Measurements from ENCODE around the gene HBP1.

Gene HBP1

DNA sequence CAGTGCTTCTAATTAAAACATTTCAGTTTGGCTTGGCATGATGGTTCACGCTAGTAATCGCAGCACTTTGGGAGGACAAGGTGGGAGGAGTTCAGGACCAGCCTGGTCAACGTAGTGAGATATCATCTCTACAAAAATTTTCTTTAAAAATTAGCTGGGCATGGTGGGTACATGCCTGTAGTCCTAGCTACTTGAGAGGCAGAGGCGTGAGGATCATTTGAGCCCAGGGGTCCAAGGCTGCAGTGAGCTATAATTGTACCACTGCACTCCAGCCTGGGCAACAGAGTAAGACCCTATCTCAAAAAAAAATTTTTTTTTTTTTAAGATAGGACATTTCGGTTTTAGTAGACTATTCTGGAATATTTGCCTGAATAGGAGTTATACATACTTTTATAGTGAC lies 12.4 kb downstream of the HBP1 start:
- H3K9me3 Mint-ChIP-seq: no peaks in the 10 kb centered on the region
- no peaks in the 10 kb centered on the region for H3K4me1 Mint-ChIP-seq (ENCODE audit: low read depth)
- no peak overlapping the region for H3K4me3 Mint-ChIP-seq
- H3K36me3 Mint-ChIP-seq (ENCODE audit: low read depth): peaks cover 50% of the 10 kb centered on the region
- intact Hi-C loops (cut with micrococcal nuclease): no loop called here
- H3K27me3 Mint-ChIP-seq: no peaks in the 10 kb centered on the region
- no peak overlapping the region for H3K27ac Mint-ChIP-seq

DNA sequence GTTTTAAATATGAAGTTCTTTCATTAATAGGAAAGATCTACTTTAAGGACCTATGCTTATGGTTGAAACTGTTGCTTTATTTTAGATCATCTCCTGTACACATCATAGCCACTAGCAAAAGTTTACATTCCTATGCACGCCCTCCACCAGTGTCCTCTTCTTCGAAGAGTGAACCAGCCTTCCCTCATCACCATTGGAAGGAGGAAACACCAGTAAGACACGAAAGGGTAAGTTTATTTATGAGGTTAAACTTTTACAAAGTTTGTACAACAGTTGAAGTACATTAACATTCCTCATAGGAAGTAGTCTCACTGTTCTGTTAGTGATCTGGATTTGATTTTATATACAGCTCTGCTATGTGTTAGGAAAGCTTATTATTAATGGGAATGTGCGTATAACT lies 16.9 kb downstream of the HBP1 start:
- Mint-ChIP-seq H3K4me1 (ENCODE audit: low read depth) (no peaks in the 10 kb centered on the region), H3K27me3 (no peaks in the 10 kb centered on the region), H3K4me3 (no peak overlapping the region), H3K9me3 (no peaks in the 10 kb centered on the region), H3K27ac (no peak overlapping the region), H3K36me3 (ENCODE audit: low read depth) (peaks cover 87% of the 10 kb centered on the region)
- intact Hi-C loops (cut with micrococcal nuclease): no loop called here

DNA sequence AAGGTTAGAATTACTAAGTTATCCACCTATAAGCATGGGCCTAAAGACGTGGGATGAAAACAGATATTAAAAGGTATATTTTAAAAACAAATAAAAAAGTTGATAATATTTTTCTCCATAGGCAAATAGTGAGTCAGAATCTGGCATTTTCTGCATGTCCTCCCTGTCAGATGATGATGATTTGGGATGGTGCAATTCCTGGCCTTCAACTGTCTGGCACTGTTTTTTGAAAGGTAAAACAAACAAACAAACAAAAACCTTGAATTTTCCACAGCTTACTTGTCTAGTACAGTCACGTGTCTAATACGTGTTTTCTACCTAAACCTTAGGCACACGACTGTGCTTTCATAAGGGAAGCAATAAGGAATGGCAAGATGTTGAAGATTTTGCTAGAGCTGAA lies 17.4 kb downstream of the HBP1 start:
- Mint-ChIP-seq H3K4me3 (no peak overlapping the region), H3K27me3 (no peaks in the 10 kb centered on the region), H3K9me3 (no peaks in the 10 kb centered on the region), H3K4me1 (ENCODE audit: low read depth) (no peaks in the 10 kb centered on the region), H3K27ac (no peak overlapping the region), H3K36me3 (ENCODE audit: low read depth) (peaks cover 83% of the 10 kb centered on the region)
- intact Hi-C loops (cut with micrococcal nuclease): no loop called here

DNA sequence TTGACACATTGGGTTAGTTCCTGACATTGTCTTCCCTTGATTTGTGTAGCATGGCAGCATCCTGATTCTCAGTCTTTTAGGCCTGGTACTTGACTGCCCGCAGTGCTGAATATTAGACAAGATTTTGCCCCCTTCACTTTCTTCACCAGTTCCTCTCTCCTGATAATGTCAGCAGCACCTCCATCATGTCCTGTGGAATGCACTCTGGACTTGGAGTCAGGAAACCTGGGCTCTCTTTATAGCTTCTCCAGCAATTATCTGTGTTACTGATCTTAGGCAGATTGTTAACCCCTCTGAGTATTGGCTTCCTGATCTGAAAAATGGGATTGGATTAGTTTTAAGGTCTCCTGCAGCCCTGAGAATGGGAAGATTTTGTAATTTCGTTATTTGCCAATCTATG lies 19.0 kb downstream of the HBP1 start:
- H3K4me1 Mint-ChIP-seq (ENCODE audit: low read depth): no peaks in the 10 kb centered on the region
- H3K27ac Mint-ChIP-seq: no peak overlapping the region
- intact Hi-C loops (cut with micrococcal nuclease): no loop called here
- H3K27me3 Mint-ChIP-seq: no peaks in the 10 kb centered on the region
- H3K9me3 Mint-ChIP-seq: no peaks in the 10 kb centered on the region
- peaks cover 84% of the 10 kb centered on the region for H3K36me3 Mint-ChIP-seq (ENCODE audit: low read depth)
- H3K4me3 Mint-ChIP-seq: no peak overlapping the region

DNA sequence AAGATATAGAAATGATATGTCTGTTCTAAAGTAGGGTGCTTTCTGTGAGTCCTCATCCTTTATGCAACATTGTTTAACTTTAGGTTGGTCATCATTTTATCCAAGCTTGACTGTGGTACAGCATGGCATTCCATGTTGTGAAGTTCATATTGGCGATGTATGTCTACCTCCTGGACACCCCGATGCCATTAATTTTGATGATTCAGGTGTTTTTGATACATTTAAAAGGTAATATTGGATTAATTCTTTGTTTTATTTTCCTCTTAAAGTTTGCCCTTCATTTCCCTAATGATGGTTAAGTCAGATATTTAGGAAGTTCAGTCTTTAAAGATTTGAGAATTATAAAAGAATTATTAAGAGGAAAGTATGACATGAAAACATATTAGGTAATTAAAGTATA lies 21.3 kb downstream of the HBP1 start:
- Mint-ChIP-seq H3K4me3 (no peak overlapping the region), H3K27ac (no peak overlapping the region), H3K27me3 (no peaks in the 10 kb centered on the region), H3K9me3 (no peaks in the 10 kb centered on the region), H3K36me3 (ENCODE audit: low read depth) (peaks cover 88% of the 10 kb centered on the region), H3K4me1 (ENCODE audit: low read depth) (no peaks in the 10 kb centered on the region)
- intact Hi-C loops (cut with micrococcal nuclease): no loop called here

DNA sequence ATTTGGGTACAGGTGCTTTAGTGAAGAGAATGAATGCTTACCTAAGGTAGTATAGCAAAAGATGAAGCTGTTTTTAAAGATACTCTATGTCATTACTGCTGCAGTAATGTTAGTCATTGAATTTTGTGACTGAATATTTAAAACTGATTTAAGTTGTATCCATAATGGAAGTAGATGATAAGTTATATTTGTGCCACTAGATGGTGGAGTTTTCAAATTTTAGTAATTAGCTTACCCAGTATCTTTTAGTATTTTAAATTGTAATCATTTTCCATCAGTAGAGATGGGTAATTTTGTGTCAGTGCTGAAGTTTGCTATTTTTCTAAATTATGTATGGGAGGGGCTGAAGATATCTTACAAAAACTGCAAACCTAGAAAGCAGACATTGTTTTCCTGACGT lies 25.2 kb downstream of the HBP1 start:
- no peaks in the 10 kb centered on the region for H3K27me3 Mint-ChIP-seq
- H3K4me1 Mint-ChIP-seq (ENCODE audit: low read depth): no peaks in the 10 kb centered on the region
- no peak overlapping the region for H3K4me3 Mint-ChIP-seq
- intact Hi-C loops (cut with micrococcal nuclease): no loop called here
- peaks cover 88% of the 10 kb centered on the region for H3K36me3 Mint-ChIP-seq (ENCODE audit: low read depth)
- H3K27ac Mint-ChIP-seq: no peak overlapping the region
- no peaks in the 10 kb centered on the region for H3K9me3 Mint-ChIP-seq

DNA sequence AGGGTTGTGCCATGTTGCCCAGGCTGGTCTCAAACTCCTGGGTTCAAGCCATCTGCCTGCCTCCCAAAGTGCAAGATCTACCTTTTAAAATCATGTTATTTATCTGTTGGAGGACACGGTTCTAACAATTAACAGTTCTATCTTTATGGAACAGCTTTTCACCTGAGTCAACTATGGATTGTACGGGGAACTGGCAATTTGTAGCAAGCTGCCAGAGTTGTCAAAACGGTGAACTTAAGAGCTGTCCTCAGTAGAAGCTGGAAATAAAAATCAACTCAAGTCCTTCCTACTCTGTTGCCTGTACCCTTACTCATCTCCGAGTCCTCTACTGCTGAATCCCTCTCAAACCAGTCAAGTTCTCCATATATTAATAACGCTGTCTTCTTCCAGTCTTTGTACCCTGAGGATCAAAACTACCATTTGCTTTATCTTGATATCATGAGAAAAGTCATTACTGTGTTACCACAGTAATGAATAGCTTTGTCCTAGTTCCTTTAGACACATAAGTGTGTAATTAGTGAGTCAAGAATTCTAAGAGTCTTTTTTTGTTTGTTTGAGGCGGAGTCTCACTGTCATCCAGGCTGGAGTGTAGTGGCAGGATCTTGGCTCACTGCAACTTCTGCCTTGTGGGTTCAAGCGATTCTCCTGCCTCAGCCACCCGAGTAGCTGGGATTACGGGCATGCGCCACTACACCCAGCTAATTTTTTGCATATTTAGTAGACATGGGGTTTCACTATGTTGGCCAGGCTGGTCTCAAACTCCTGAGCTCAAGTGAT lies 28.2 kb downstream of the HBP1 start:
- Mint-ChIP-seq H3K27me3 (no peaks in the 10 kb centered on the region), H3K27ac (no peak overlapping the region), H3K4me3 (no peak overlapping the region), H3K9me3 (no peaks in the 10 kb centered on the region), H3K36me3 (ENCODE audit: low read depth) (peaks cover 94% of the 10 kb centered on the region), H3K4me1 (ENCODE audit: low read depth) (no peaks in the 10 kb centered on the region)
- intact Hi-C loops (cut with micrococcal nuclease): no loop called here

DNA sequence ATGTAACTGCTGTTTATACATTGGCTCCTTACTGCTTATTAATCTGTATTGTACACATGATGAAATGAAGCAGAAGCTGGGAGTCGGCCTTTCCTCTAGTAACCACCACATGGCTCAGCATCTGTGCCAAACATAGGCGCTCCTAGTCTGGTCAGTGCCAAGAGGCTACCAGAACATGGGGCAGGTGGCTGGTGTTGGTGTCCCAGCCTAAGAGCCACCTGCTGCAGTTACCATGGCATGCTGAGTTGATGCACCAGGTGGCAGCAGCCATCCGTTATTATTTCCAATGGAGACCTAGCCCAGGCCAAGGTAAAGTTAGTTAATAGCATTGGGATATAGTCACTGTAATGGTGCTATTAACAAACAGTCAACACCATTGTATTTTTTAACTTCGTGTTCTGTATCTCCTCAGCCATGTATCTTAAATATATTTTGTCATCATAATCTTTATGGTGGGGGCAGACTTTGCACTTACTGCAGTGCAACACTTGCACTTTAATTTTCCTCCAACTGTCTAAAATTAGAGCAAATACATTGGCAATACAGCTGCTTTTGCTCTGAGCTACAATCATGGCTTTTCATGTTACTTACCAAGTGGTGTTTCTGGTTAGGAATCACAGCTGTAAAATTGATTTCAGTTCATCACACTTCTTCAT lies 33.1 kb downstream of the HBP1 start:
- intact Hi-C loops (cut with micrococcal nuclease): no loop called here
- H3K27me3 Mint-ChIP-seq: no peaks in the 10 kb centered on the region
- H3K4me3 Mint-ChIP-seq: no peak overlapping the region
- peaks cover 100% of the 10 kb centered on the region for H3K36me3 Mint-ChIP-seq (ENCODE audit: low read depth)
- H3K4me1 Mint-ChIP-seq (ENCODE audit: low read depth): no peaks in the 10 kb centered on the region
- no peak overlapping the region for H3K27ac Mint-ChIP-seq
- H3K9me3 Mint-ChIP-seq: no peaks in the 10 kb centered on the region

DNA sequence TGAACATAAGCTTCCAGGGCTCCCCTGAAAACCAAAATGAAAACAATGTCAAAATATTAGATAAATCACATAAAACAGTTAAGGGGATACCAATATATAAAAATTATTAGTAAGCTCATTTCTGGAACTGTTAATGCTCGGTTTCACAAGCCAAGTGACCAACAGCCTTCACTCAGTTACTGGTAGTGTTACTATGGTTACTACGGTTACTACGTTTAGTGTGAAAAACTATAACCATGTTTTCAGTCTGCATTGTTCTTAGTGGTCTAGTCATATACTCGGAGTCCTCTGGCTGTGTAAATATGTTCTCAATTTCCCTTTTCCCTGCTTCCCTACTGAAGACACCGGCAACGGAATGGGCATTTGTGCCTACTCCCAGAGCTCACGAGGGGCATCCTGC lies 34.8 kb downstream of the HBP1 start:
- Mint-ChIP-seq H3K4me3 (no peak overlapping the region), H3K27ac (no peak overlapping the region), H3K27me3 (no peaks in the 10 kb centered on the region), H3K4me1 (ENCODE audit: low read depth) (no peaks in the 10 kb centered on the region), H3K36me3 (ENCODE audit: low read depth) (peaks cover 98% of the 10 kb centered on the region), H3K9me3 (no peaks in the 10 kb centered on the region)
- intact Hi-C loops (cut with micrococcal nuclease): no loop called here

DNA sequence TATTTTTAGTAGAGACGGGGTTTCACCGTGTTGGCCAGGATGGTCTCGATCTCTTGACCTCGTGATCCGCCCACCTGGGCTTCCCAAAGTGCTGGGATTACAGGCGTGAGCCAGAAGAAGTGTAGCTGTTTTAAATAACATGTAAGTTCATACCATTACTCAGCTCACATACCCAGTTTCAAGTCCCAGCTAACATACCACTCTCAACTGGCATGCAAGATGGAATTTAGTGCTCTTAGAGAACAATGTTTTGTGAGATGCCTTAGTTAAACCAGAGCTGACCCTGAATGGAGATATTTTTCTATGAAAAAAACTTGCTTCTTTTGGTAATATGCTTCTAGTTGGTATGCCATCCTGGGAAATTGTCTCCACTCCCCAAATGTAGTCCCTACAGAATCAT lies 37.3 kb downstream of the HBP1 start:
- Mint-ChIP-seq H3K4me3 (no peak overlapping the region), H3K4me1 (ENCODE audit: low read depth) (no peaks in the 10 kb centered on the region), H3K9me3 (no peaks in the 10 kb centered on the region), H3K27ac (no peak overlapping the region), H3K27me3 (no peaks in the 10 kb centered on the region), H3K36me3 (ENCODE audit: low read depth) (peaks cover 97% of the 10 kb centered on the region)
- intact Hi-C loops (cut with micrococcal nuclease): no loop called here

DNA sequence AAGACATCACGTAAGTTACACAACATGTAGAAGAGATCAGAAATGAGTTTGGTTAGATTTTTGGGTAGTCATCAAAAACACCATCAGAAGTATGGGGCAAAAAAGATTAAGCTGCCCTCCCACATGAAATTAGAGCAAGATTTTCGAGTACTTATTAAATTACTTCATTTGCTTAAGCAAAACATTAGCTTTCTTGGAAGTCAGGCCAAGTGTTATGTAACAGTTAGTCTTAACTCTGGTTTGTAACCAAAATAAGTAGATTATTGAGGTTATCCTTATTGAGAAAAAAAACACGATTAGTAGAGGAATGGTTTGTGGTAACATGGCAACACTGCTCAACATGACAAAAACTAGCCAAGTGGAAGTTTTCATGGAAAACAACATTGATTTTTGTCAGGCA lies 37.9 kb downstream of the HBP1 start:
- Mint-ChIP-seq H3K4me1 (ENCODE audit: low read depth) (no peaks in the 10 kb centered on the region), H3K9me3 (no peaks in the 10 kb centered on the region), H3K27me3 (no peaks in the 10 kb centered on the region), H3K4me3 (no peak overlapping the region), H3K36me3 (ENCODE audit: low read depth) (peaks cover 96% of the 10 kb centered on the region), H3K27ac (no peak overlapping the region)
- intact Hi-C loops (cut with micrococcal nuclease): no loop called here

DNA sequence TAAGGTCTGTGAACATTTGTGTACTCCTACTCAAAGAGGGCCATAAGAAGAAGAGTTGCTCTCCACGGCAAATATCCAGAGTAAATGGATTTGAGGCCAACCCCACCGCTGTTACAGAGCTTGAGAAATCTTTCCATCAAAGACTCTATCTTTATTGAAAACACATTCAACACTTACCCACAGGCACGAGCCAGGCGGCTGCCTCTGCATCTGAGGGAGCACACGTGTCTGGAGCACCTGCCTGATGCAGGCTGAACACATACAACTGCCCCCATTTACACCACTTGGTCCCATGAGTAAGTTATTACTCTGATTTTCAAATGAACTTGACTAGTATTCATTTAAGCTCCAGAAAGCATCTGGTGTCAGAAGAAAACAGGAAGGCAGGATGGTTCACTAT lies 38.7 kb downstream of the HBP1 start:
- no peaks in the 10 kb centered on the region for H3K9me3 Mint-ChIP-seq
- intact Hi-C loops (cut with micrococcal nuclease): no loop called here
- H3K36me3 Mint-ChIP-seq (ENCODE audit: low read depth): peaks cover 88% of the 10 kb centered on the region
- H3K27ac Mint-ChIP-seq: no peak overlapping the region
- H3K4me1 Mint-ChIP-seq (ENCODE audit: low read depth): peaks cover under 1% of the 10 kb centered on the region
- no peaks in the 10 kb centered on the region for H3K27me3 Mint-ChIP-seq
- H3K4me3 Mint-ChIP-seq: no peak overlapping the region

DNA sequence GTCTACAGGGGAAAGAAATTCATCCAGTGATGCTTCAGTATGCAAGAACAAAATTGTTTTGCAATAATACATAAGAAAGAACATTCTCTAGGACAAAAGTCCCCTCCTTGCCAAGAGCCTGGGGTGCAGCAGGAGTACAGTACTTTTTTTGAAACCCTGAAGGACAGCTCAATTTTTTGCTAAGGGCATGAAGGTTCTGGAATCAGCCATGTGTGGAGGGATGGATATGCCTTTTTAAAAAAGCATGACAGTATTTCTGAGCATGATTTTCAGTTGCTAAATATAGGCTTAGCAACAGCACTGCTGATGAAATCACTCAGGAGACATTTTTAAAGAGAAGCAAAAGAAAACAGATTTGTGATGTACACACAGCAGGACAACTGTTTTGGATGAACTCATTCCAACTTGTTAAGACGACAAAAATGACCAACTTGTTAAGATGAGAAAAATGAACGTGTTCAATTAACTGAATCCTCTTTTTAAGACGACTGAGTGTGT lies 39.3 kb downstream of the HBP1 start:
- Mint-ChIP-seq H3K9me3 (no peaks in the 10 kb centered on the region), H3K27me3 (no peaks in the 10 kb centered on the region), H3K36me3 (ENCODE audit: low read depth) (peaks cover 82% of the 10 kb centered on the region), H3K4me3 (no peak overlapping the region), H3K4me1 (ENCODE audit: low read depth) (peaks cover 7% of the 10 kb centered on the region), H3K27ac (no peak overlapping the region)
- intact Hi-C loops (cut with micrococcal nuclease): no loop called here

DNA sequence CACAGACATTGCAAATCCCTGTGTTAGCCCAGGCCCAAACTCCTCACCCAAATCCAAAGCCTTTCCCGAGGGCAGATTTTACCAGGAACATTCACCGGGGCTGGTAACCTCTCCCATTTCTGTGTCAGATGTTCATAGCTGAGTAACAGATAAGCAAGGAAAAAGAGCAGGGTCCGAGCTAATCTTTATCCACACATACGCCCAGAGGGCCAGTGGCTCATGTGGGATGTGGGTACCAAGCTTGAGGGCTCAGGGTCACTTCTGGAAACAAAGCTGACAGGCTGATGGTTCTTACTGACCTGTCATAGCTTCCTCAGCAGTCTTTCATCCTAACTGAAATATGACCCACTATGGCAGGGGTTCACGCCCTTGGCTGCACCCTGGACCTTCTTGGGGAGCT lies 39.8 kb downstream of the HBP1 start:
- intact Hi-C loops (cut with micrococcal nuclease): no loop called here

DNA sequence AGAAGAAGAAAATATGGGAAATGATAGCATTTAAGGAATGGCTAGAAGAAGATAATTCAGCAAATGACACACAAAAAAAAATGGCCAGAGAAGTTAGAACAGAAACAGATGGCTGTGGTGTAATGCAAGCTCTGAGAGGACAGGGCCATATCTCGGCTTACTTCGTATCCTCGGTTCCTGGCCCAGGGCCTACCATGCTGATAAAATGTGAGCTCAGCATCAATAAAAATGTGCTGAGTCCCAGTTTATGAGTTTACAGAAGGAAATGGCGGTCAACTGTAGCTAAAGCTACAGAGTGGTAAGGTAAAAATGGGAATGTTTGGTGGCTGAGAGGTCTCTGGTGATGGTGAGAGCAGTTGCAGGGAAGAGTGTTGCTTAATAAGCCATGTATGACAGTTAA lies 40.8 kb downstream of the HBP1 start:
- intact Hi-C loops (cut with micrococcal nuclease): no loop called here

More for the DNA sequence above, 39.8 kb downstream of the HBP1 start:
- H3K27ac Mint-ChIP-seq: no peak overlapping the region
- no peak overlapping the region for H3K4me3 Mint-ChIP-seq
- H3K36me3 Mint-ChIP-seq (ENCODE audit: low read depth): peaks cover 77% of the 10 kb centered on the region
- H3K27me3 Mint-ChIP-seq: no peaks in the 10 kb centered on the region
- H3K4me1 Mint-ChIP-seq (ENCODE audit: low read depth): peaks cover 12% of the 10 kb centered on the region
- no peaks in the 10 kb centered on the region for H3K9me3 Mint-ChIP-seq

More for the DNA sequence above, 40.8 kb downstream of the HBP1 start:
- Mint-ChIP-seq H3K9me3 (peaks cover under 1% of the 10 kb centered on the region), H3K4me1 (ENCODE audit: low read depth) (peaks cover 13% of the 10 kb centered on the region), H3K27me3 (no peaks in the 10 kb centered on the region), H3K27ac (no peak overlapping the region), H3K4me3 (no peak overlapping the region), H3K36me3 (ENCODE audit: low read depth) (peaks cover 74% of the 10 kb centered on the region)

Measured in dendritic cell treated with granulocyte-macrophage colony-stimulating factor and Interleukin-4, amounts not matched to agents 40 ng/mL and 50 ng/mL, for 4 days (primary cell).